GM12801 (cell line): ENCODE data around the gene ARHGEF40.

Experiments used
- CTCF ChIP-seq: IDR thresholded peaks from one replicate; pipeline ENCODE4 v1.5.1; 2011; ENCODE audit warnings: control low read depth; ENCODE audit not compliant: insufficient read length; ENCODE audit errors: extremely low read depth

The ARHGEF40 gene

GRCh38 chr14:21083565-21084325 is 13.6 kb downstream of the ARHGEF40 start:
- no peak for TF ChIP-seq CTCF

GRCh38 chr14:21084396-21084795 is 14.3 kb downstream of the ARHGEF40 start:
- no peak for TF ChIP-seq CTCF

GRCh38 chr14:21084998-21085853 is 15.1 kb downstream of the ARHGEF40 start:
- TF ChIP-seq CTCF, result no peak

GRCh38 chr14:21086908-21087293 is 16.8 kb downstream of the ARHGEF40 start:
- TF ChIP-seq CTCF, result no peak

GRCh38 chr14:21087294-21088091 is 17.4 kb downstream of the ARHGEF40 start:
- TF ChIP-seq CTCF, result no peak

GRCh38 chr14:21088687-21089086 is 18.6 kb downstream of the ARHGEF40 start:
- no peak for TF ChIP-seq CTCF

GRCh38 chr14:21089271-21089670 is 19.2 kb downstream of the ARHGEF40 start:
- TF ChIP-seq CTCF, result no peak
